ENCODE results near the gene ATP9B. TPM values are rescaled to one million over a fixed set of nuclear protein-coding genes. Genes with fewer than 3 reads are reported as not detected.

ATP9B gene
- total RNA-seq, 1 donor: 35.4 TPM

- H3K4me3 ChIP-seq (ENCODE audit: low read depth, low read length): no peak overlapping the region
- TF ChIP-seq CTCF (IDR thresholded peaks at IDR 0.05; ENCODE audit: insufficient read depth, low read depth, low read length): no peak
- DNase-seq (ENCODE audit: low read depth): no peak
Measured at GRCh38 chr18:79421275-79421857, 352.2 kb downstream of the ATP9B start.

GRCh38 chr18:79422022-79422782, 353.0 kb downstream of the ATP9B start:
- H3K4me3 ChIP-seq (ENCODE audit: low read depth, low read length): no peak overlapping the region
- no peak for DNase-seq (ENCODE audit: low read depth)
- TF ChIP-seq CTCF (IDR thresholded peaks at IDR 0.05; ENCODE audit: insufficient read depth, low read depth, low read length): no peak

- no peak overlapping the region for H3K4me3 ChIP-seq (ENCODE audit: low read depth, low read length)
- no peak for DNase-seq (ENCODE audit: low read depth)
- TF ChIP-seq CTCF (IDR thresholded peaks at IDR 0.05; ENCODE audit: insufficient read depth, low read depth, low read length): no peak
Measured at GRCh38 chr18:79422783-79423165, 353.6 kb downstream of the ATP9B start.

- no peak for DNase-seq (ENCODE audit: low read depth)
- no peak for TF ChIP-seq CTCF (IDR thresholded peaks at IDR 0.05; ENCODE audit: insufficient read depth, low read depth, low read length)
Measured at GRCh38 chr18:79423211-79424007, 354.2 kb downstream of the ATP9B start.

GRCh38 chr18:79424008-79424565, 354.9 kb downstream of the ATP9B start:
- TF ChIP-seq CTCF (IDR thresholded peaks at IDR 0.05; ENCODE audit: insufficient read depth, low read depth, low read length): no peak

More at GRCh38 chr18:79423211-79424007, 354.2 kb downstream of the ATP9B start:
- no peak overlapping the region for H3K4me3 ChIP-seq (ENCODE audit: low read depth, low read length)

GRCh38 chr18:79424880-79425568, 355.8 kb downstream of the ATP9B start:
- TF ChIP-seq CTCF (IDR thresholded peaks at IDR 0.05; ENCODE audit: insufficient read depth, low read depth, low read length): no peak
- no peak for DNase-seq (ENCODE audit: low read depth)
- no peak overlapping the region for H3K4me3 ChIP-seq (ENCODE audit: low read depth, low read length)

More at GRCh38 chr18:79424008-79424565, 354.9 kb downstream of the ATP9B start:
- peak; percentile 53 for DNase-seq (ENCODE audit: low read depth)
- H3K4me3 ChIP-seq (ENCODE audit: low read depth, low read length): no peak overlapping the region

Data from fibroblast of villous mesenchyme (primary cell).